Fibroblast of villous mesenchyme (primary cell): ENCODE data around the gene SLC25A1. TPM values are rescaled to one million over a fixed set of nuclear protein-coding genes. Genes with fewer than 3 reads are reported as not detected.
A peak's percentile ranks its signal among the peaks of the same experiment; 100 is the strongest.

Source experiments
- DNase-seq: peaks from one replicate; pipeline ENCODE4 v3.0.0-alpha.2; 2010; ENCODE audit warnings: low read depth
- H3K4me3 ChIP-seq: 2 replicates; pipeline ENCODE4 v1.5.1; 2011; ENCODE audit warnings: low read depth, mild to moderate bottlenecking, low read length
- total RNA-seq: library from RNA; depleted of rRNA; stranded (reverse); fragments of >200 nt; gene quantifications from 2 replicates; pipeline ENCODE4 v1.2.3, GENCODE V29; 2012
- TF ChIP-seq, protein P1 (sequence below): IDR thresholded peaks from 2 replicates; pipeline ENCODE4 v1.5.1; 2012; ENCODE audit warnings: low read depth, mild to moderate bottlenecking, low read length; ENCODE audit not compliant: insufficient read depth

SLC25A1 gene
- 115 and 148 TPM in 2 replicates for total RNA-seq

DNA sequence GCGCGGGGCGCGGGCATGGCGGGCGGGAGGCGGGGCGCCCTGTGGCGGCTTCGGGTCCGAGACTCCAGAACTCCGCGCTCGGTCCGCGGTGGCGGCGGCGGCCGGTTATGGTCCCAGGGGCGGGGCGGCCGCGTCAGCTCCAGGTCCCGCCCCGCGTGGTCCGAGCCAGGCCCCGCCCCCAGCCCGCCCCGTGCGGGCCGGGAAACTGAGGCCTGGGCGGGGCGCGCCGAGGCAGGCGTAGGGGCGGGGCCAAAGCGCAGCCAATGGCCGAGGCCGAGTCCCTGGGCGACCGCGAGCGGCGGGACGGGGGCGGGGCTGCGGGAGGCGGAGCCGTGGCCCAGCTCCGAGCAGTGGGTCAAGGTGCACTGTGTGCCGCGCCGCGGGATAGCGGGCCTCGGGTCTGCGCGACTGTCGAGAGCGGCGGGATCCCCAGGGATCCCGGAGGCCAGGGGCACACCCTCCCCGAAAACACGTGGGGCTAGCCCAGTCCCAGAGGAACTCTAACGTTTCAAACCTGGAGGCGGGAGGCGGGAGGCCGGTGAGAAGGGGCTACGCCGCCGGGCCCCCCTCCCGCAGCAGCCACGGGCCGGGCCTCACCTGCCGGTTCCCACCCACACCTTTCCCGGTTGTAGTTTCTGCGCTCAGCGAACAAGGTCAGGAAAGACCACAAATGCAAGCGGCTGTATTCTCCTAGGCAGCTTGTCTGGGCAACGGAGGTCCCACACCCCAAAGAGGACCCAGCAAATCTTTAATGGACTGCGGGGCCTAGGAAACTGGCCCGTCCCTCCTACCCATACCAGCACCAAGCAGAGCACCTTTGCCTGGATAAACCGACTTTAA is at the start of gene SLC25A1:
SLC25A1 (minus strand) TSS at position 80 of the 840 bp plus-strand sequence; CDS start at position 17, 63 bp downstream.
- H3K4me3 ChIP-seq: peak within 1 kb of the TSS; percentile 71
- peak; percentile 87 for DNase-seq
- TF ChIP-seq, protein P1, sequence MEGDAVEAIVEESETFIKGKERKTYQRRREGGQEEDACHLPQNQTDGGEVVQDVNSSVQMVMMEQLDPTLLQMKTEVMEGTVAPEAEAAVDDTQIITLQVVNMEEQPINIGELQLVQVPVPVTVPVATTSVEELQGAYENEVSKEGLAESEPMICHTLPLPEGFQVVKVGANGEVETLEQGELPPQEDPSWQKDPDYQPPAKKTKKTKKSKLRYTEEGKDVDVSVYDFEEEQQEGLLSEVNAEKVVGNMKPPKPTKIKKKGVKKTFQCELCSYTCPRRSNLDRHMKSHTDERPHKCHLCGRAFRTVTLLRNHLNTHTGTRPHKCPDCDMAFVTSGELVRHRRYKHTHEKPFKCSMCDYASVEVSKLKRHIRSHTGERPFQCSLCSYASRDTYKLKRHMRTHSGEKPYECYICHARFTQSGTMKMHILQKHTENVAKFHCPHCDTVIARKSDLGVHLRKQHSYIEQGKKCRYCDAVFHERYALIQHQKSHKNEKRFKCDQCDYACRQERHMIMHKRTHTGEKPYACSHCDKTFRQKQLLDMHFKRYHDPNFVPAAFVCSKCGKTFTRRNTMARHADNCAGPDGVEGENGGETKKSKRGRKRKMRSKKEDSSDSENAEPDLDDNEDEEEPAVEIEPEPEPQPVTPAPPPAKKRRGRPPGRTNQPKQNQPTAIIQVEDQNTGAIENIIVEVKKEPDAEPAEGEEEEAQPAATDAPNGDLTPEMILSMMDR: no peak

DNA sequence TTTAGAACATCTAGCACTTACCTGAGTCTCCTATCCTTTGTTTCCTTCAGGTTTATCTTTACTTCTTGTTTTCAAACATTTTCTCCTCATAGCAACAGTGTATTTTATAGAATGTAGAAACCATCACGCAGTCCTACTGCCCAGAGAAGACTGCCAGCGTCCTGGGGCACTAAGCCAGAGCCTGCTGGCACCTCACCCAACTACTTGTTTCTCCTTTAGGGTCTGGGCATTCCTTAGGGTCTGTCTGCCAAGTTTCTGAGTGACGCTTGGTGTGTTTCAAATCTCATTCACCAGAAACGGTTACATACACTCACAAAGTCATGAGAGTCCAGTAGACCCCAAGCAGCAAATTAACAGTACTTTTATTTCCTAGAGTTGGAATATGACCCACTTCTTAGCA is 49.6 kb upstream of the SLC25A1 start:
- no peak for DNase-seq
- TF ChIP-seq, protein P1: no peak
- H3K4me3 ChIP-seq: no peak overlapping the region

DNA sequence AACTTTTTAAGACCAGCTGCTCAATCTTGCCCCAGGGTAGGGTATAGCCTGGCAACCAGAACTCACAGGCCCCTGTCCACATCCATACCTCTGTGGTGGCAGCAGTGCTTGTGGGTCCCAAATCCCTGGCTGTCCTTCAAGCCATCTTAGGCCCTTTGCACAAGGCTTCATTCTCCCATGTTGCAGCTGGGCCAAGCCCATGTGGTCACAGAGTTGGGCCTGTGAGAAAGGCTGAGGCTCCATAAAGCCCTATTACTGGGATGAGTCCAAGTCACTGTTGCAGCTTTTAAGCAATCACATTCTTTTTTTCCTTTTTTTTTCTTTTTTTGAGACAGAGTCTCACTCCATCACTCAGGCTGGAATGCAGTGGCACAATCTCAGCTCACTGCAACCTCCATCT is 47.9 kb upstream of the SLC25A1 start:
- no peak for DNase-seq
- TF ChIP-seq, protein P1: no peak
- no peak overlapping the region for H3K4me3 ChIP-seq

DNA sequence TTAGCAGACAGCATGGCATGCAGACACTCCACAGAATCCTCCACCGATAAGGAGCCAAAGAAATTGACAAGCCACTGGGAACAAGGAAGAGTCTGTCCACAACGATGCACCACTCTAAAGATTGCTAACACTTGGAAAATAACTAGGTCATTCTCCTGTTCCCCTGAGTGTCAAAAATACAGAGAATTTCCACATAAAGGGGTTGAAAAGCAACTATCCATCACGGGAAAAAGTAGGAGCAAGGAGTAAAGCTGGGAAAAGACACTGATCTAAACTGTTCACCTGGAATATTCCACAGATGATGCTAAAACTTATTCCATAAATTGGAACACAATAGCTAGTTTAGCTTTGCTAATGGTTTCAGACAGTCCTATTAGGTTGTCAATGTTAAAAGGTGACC is 47.0 kb upstream of the SLC25A1 start:
- DNase-seq: no peak
- H3K4me3 ChIP-seq: no peak overlapping the region
- TF ChIP-seq, protein P1: no peak

DNA sequence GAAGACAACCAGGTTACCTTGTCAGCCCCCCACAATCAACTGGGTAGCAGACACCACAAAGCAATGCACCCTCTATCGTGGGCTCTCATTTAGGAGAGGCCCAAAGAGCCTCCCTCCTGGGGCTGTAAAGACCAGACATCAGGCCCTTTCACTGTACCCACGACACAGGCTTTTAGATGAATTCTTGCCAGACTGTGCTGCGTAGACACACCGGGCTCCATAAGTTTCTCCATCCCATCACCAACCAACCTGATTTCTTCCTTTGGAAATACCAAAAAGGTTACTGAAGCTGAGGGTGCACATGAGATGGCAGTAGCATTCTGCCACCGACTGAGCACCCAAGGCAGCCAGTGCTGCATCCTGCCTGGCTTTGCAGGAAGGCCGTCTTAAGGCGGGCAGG is 46.4 kb upstream of the SLC25A1 start:
- DNase-seq: no peak
- TF ChIP-seq, protein P1: no peak
- H3K4me3 ChIP-seq: no peak overlapping the region

DNA sequence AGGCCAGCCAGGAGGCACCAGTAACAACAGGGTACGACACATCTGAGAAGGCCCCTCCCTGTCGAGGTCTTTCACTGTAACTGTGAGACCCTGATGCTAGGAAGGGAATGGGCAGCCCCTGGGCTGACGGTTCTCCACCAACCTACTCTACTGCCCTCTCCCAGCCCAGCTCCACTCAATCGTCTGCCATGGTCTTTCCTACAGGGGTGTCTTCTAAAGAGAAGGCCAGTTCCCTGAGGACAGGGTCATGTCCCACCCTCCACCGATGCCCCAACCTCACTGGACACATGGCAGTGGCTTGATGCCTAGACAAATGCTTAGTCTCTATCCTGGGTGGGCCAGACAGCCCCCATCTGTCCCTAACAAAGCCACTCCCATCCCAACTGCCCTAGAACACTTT is 46.0 kb upstream of the SLC25A1 start:
- TF ChIP-seq, protein P1: no peak
- DNase-seq: no peak
- H3K4me3 ChIP-seq: no peak overlapping the region

DNA sequence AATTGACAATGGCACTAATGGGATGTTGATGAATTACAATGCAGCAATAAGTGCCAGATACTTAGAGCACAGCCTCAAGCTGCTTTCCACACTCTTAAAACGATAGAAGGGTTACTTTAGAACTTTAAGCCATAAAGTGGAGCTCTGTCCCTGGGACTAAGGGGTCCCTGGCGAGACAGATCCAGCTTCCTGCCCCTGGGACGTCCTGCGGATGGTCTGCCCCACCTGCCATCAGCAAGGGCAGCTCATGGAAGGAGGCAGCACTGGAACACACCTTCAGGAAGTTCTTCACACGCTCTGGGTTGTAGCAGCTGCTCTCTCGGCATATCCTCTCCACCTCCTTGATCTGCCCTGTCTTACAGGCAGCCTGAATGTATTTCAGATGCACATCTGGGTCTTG is 45.1 kb upstream of the SLC25A1 start:
- DNase-seq: no peak
- H3K4me3 ChIP-seq: no peak overlapping the region
- TF ChIP-seq, protein P1: no peak
